RPMI7951 (cell line): Measurements from ENCODE around the gene TMEM219. TPM values are rescaled to one million over a fixed set of nuclear protein-coding genes. Genes with fewer than 3 reads are reported as not detected.
A peak's percentile ranks its signal among the peaks of the same experiment; 100 is the strongest.
"Not testable (repeated sequence)": the region's sequence is repeated elsewhere in the genome, so short reads cannot be mapped to it uniquely, and the experiment has no call there.

Experiments
- DNase-seq: peaks from one replicate; pipeline ENCODE4 v3.0.0-alpha.2; 2012; ENCODE audit warnings: low read depth
- total RNA-seq: library from RNA; depleted of rRNA; stranded (reverse); fragments of >200 nt; shearing (Covaris generic); gene quantifications from 2 replicates; pipeline ENCODE4 v1.2.3, GENCODE V29; 2014

Gene TMEM219
- total RNA-seq, 1 experiment from 2014 or later: 84.8 TPM

- no peak for DNase-seq
Measured at GRCh38 chr16:29951625-29952365, 10.1 kb upstream of the TMEM219 start.

- no peak for DNase-seq
Measured at GRCh38 chr16:29958756-29959155, 3.1 kb upstream of the TMEM219 start.

- no peak for DNase-seq
Measured at GRCh38 chr16:29959293-29959692, 2.6 kb upstream of the TMEM219 start.

- not testable (repeated sequence) for DNase-seq
Measured at GRCh38 chr16:29959821-29960220, 2.1 kb upstream of the TMEM219 start.

- DNase-seq: no peak
Measured at GRCh38 chr16:29961127-29961478, 776 bp upstream of the TMEM219 start.

- peak; percentile 42 for DNase-seq
Measured at GRCh38 chr16:29962344-29962994, 590 bp downstream of the TMEM219 start.

- DNase-seq: no peak
Measured at GRCh38 chr16:29963021-29963743, 1.3 kb downstream of the TMEM219 start.

- DNase-seq: no peak
Measured at GRCh38 chr16:29968205-29968604, 6.3 kb downstream of the TMEM219 start.

- DNase-seq: no peak
Measured at GRCh38 chr16:29971304-29971703, 9.4 kb downstream of the TMEM219 start.

- no peak for DNase-seq
Measured at GRCh38 chr16:29972500-29972899, 10.6 kb downstream of the TMEM219 start.

GRCh38 chr16:29972992-29973383 is 11.1 kb downstream of the TMEM219 start:
- DNase-seq: no peak

GRCh38 chr16:29973384-29974246 is 11.7 kb downstream of the TMEM219 start, which contains the start of gene TAOK2:
Gene TAOK2, plus strand, starts transcription at chr16:29973868. Its CDS starts 3,905 bp downstream, at chr16:29977773.
- peak; percentile 96 for DNase-seq

GRCh38 chr16:29974291-29975133 is 12.6 kb downstream of the TMEM219 start:
- DNase-seq: no peak

GRCh38 chr16:29975134-29975538 is 13.3 kb downstream of the TMEM219 start:
- DNase-seq: no peak

GRCh38 chr16:29975811-29976511 is 14.1 kb downstream of the TMEM219 start:
- DNase-seq: no peak

GRCh38 chr16:29977063-29977825 is 15.4 kb downstream of the TMEM219 start:
- no peak for DNase-seq

- no peak for DNase-seq
Measured at GRCh38 chr16:29978081-29978480, 16.2 kb downstream of the TMEM219 start.

GRCh38 chr16:29978564-29979270 is 16.8 kb downstream of the TMEM219 start:
- DNase-seq: no peak
